ENCODE measurements around the gene FOXP1.

Gene FOXP1

DNA sequence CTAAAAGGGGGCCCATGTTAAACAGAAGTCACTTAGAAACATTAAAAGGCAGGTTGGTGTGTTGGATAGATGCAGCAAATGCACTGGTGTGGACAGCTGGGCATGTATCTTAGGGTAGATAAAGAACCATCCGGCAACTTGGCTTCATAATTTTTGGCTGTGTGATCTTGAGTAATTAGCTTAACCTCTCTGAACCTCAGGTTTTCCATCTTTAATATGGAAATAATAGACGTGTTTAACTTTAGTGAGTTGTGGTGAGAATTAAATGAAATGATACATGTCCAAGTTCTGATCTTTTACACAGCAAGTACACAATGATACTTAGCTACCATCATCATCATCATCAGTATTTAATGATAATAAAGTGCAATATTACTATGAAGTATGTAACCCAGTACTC is 330.4 kb downstream of the FOXP1 start:
- Histone ChIP-seq H3K27me3 (ENCODE audit: control insufficient read depth, insufficient read depth, low read length, poor library complexity, severe bottlenecking) (no peaks in the 10 kb centered on the region), H3K36me3 (ENCODE audit: control insufficient read depth, insufficient read depth, low read length) (no peaks in the 10 kb centered on the region), H3K9me3 (ENCODE audit: control insufficient read depth, low read length) (no peaks in the 10 kb centered on the region), H3K27ac (ENCODE audit: insufficient read depth, low read depth, low read length, poor library complexity, severe bottlenecking) (no peak overlapping the region), H3K4me1 (ENCODE audit: control insufficient read depth, insufficient read depth, low read length) (no peaks in the 10 kb centered on the region), H3K4me3 (ENCODE audit: insufficient read depth, low read depth, low read length) (no peak overlapping the region)
- WGBS, 2 experiments = 92 to 100% methylated on average over 1 of the region's 2 CpGs

GRCh38 chr3:71252466-71252865 is 331.1 kb downstream of the FOXP1 start:
- Histone ChIP-seq H3K4me1 (ENCODE audit: control insufficient read depth, insufficient read depth, low read length) (no peaks in the 10 kb centered on the region), H3K4me3 (ENCODE audit: insufficient read depth, low read depth, low read length) (no peak overlapping the region), H3K9me3 (ENCODE audit: control insufficient read depth, low read length) (no peaks in the 10 kb centered on the region), H3K36me3 (ENCODE audit: control insufficient read depth, insufficient read depth, low read length) (no peaks in the 10 kb centered on the region), H3K27me3 (ENCODE audit: control insufficient read depth, insufficient read depth, low read length, poor library complexity, severe bottlenecking) (no peaks in the 10 kb centered on the region), H3K27ac (ENCODE audit: insufficient read depth, low read depth, low read length, poor library complexity, severe bottlenecking) (no peak overlapping the region)
- WGBS, 2 experiments = 84 to 91% methylated on average over 2 of the region's 2 CpGs

GRCh38 chr3:71251156-71251775 is 332.3 kb downstream of the FOXP1 start:
- Histone ChIP-seq H3K27me3 (ENCODE audit: control insufficient read depth, insufficient read depth, low read length, poor library complexity, severe bottlenecking) (no peaks in the 10 kb centered on the region), H3K4me3 (ENCODE audit: insufficient read depth, low read depth, low read length) (no peak overlapping the region), H3K36me3 (ENCODE audit: control insufficient read depth, insufficient read depth, low read length) (no peaks in the 10 kb centered on the region), H3K4me1 (ENCODE audit: control insufficient read depth, insufficient read depth, low read length) (peaks cover 11% of the 10 kb centered on the region), H3K27ac (ENCODE audit: insufficient read depth, low read depth, low read length, poor library complexity, severe bottlenecking) (no peak overlapping the region), H3K9me3 (ENCODE audit: control insufficient read depth, low read length) (no peaks in the 10 kb centered on the region)
- 95 to 98% methylated on average over 7 to 8 of the region's 8 CpGs for whole genome bisulfite sequencing, 2 experiments

DNA sequence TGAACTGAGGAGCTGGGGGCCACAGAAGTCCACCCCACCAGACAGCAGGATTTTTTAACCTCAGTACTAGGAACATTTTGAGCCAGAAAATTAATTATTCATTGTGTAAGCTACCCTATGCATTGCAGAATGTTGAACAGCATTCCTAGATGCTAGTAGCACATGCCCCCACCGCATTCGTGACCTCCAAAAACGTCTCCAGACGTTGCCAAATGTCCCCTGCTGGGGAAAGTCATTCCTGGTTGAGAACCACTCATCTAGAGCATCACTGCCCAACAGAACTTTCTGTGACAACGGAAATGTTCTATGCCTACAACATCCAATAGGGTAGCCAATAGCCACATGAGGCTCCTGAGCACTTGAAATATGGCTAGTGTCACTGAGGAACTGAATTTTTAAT is 333.5 kb downstream of the FOXP1 start:
- Histone ChIP-seq H3K9me3 (ENCODE audit: control insufficient read depth, low read length) (no peaks in the 10 kb centered on the region), H3K27ac (ENCODE audit: insufficient read depth, low read depth, low read length, poor library complexity, severe bottlenecking) (no peak overlapping the region), H3K27me3 (ENCODE audit: control insufficient read depth, insufficient read depth, low read length, poor library complexity, severe bottlenecking) (no peaks in the 10 kb centered on the region), H3K4me3 (ENCODE audit: insufficient read depth, low read depth, low read length) (no peak overlapping the region), H3K4me1 (ENCODE audit: control insufficient read depth, insufficient read depth, low read length) (peaks cover 22% of the 10 kb centered on the region), H3K36me3 (ENCODE audit: control insufficient read depth, insufficient read depth, low read length) (no peaks in the 10 kb centered on the region)
- WGBS, 2 experiments = 88 to 91% methylated on average over 5 of the region's 5 CpGs

- WGBS, 2 experiments = 88 to 90% methylated on average over 3 of the region's 3 CpGs
- peaks cover 43% of the 10 kb centered on the region for H3K4me1 ChIP-seq (ENCODE audit: control insufficient read depth, insufficient read depth, low read length)
- H3K9me3 ChIP-seq (ENCODE audit: control insufficient read depth, low read length) = no peaks in the 10 kb centered on the region
- no peaks in the 10 kb centered on the region for H3K36me3 ChIP-seq (ENCODE audit: control insufficient read depth, insufficient read depth, low read length)
- no peak overlapping the region for H3K27ac ChIP-seq (ENCODE audit: insufficient read depth, low read depth, low read length, poor library complexity, severe bottlenecking)
- no peaks in the 10 kb centered on the region for H3K27me3 ChIP-seq (ENCODE audit: control insufficient read depth, insufficient read depth, low read length, poor library complexity, severe bottlenecking)
- no peak overlapping the region for H3K4me3 ChIP-seq (ENCODE audit: insufficient read depth, low read depth, low read length)
Observed at GRCh38 chr3:71247958-71248335, 335.6 kb downstream of the FOXP1 start.

DNA sequence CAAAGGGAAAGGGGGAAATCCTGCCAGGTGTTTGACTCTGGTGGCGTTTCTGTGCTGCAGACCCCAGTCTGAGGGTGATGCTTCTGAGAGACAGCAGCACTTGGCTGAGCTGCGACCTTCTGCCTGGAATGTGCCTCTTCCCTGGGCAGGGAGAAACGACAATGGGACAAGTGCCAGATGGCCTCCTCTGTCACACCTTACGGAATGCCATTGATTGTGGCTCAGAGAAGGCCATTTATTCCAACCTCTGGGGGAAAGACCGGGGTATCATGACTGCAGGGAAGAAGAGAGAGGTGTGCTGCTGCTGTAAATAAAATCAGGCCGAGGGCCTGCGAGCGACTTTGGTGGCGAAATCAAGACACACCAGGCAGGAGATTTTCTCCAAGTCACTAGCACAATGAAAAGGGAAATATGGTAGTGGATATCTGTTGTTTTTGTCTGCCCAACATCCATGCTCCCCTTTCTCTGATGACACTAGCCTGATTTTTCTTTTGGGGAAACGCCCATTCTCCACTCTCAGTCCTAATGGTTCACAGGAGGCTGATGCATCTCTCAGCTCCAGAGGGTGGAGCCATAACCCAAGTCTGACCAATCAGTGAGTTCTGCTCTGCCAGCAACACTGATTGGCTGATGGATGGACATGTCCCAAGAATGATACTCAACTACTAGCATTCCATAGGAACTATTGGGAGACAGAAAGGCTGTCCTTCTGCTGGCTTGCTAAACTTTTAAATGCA is 336.1 kb downstream of the FOXP1 start:
- H3K4me3 ChIP-seq (ENCODE audit: insufficient read depth, low read depth, low read length) = no peak overlapping the region
- H3K4me1 ChIP-seq (ENCODE audit: control insufficient read depth, insufficient read depth, low read length) = peaks cover 46% of the 10 kb centered on the region
- WGBS, 2 experiments = 73 to 77% methylated on average over 10 of the region's 10 CpGs
- no peaks in the 10 kb centered on the region for H3K9me3 ChIP-seq (ENCODE audit: control insufficient read depth, low read length)
- H3K36me3 ChIP-seq (ENCODE audit: control insufficient read depth, insufficient read depth, low read length) = no peaks in the 10 kb centered on the region
- no peaks in the 10 kb centered on the region for H3K27me3 ChIP-seq (ENCODE audit: control insufficient read depth, insufficient read depth, low read length, poor library complexity, severe bottlenecking)
- H3K27ac ChIP-seq (ENCODE audit: insufficient read depth, low read depth, low read length, poor library complexity, severe bottlenecking) = no peak overlapping the region

GRCh38 chr3:71245971-71246880 is 337.3 kb downstream of the FOXP1 start:
- Histone ChIP-seq H3K27ac (ENCODE audit: insufficient read depth, low read depth, low read length, poor library complexity, severe bottlenecking) (peak overlapping the region; percentile 60), H3K4me3 (ENCODE audit: insufficient read depth, low read depth, low read length) (no peak overlapping the region), H3K4me1 (ENCODE audit: control insufficient read depth, insufficient read depth, low read length) (peaks cover 57% of the 10 kb centered on the region), H3K9me3 (ENCODE audit: control insufficient read depth, low read length) (no peaks in the 10 kb centered on the region), H3K36me3 (ENCODE audit: control insufficient read depth, insufficient read depth, low read length) (no peaks in the 10 kb centered on the region), H3K27me3 (ENCODE audit: control insufficient read depth, insufficient read depth, low read length, poor library complexity, severe bottlenecking) (no peaks in the 10 kb centered on the region)
- WGBS, 2 experiments = 64 to 70% methylated on average over 18 to 19 of the region's 19 CpGs

DNA sequence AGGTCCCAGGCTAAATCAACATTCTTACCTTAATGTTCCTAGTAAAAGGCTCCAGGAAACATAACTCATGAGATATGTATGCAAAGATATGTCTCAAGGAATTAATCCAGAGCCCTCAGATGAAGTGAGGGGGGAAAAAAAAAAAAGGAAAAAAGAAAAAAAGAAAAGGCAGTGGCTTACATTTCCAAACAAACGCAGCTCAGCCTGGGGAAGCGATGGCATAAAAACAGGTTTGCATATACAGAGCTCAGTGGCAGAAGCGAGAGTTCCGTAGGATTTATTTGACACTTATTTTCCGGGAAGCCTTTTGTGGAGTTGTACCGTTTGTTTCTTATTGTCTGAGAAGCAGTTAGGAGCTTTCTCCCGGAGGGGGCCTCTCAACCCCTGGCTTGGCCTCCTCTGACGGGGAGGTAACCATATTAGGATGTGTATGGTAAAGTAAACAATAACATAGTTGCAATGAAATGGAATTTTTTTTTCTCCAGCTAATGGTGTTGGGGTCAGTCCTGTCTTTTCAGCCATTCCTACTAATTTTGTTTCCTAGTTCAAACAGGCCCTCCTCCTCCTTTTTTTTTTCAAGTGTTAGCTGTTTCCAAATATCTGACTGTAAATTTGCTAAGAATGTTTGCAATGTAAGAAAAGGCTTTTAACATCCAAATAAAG is 338.6 kb downstream of the FOXP1 start:
- Histone ChIP-seq H3K36me3 (ENCODE audit: control insufficient read depth, insufficient read depth, low read length) (no peaks in the 10 kb centered on the region), H3K4me3 (ENCODE audit: insufficient read depth, low read depth, low read length) (peak overlapping the region; percentile 12), H3K4me1 (ENCODE audit: control insufficient read depth, insufficient read depth, low read length) (peaks cover 58% of the 10 kb centered on the region), H3K9me3 (ENCODE audit: control insufficient read depth, low read length) (no peaks in the 10 kb centered on the region), H3K27me3 (ENCODE audit: control insufficient read depth, insufficient read depth, low read length, poor library complexity, severe bottlenecking) (no peaks in the 10 kb centered on the region), H3K27ac (ENCODE audit: insufficient read depth, low read depth, low read length, poor library complexity, severe bottlenecking) (peak overlapping the region; percentile 65)
- WGBS, 2 experiments = 8 to 9% methylated on average over 8 of the region's 8 CpGs

DNA sequence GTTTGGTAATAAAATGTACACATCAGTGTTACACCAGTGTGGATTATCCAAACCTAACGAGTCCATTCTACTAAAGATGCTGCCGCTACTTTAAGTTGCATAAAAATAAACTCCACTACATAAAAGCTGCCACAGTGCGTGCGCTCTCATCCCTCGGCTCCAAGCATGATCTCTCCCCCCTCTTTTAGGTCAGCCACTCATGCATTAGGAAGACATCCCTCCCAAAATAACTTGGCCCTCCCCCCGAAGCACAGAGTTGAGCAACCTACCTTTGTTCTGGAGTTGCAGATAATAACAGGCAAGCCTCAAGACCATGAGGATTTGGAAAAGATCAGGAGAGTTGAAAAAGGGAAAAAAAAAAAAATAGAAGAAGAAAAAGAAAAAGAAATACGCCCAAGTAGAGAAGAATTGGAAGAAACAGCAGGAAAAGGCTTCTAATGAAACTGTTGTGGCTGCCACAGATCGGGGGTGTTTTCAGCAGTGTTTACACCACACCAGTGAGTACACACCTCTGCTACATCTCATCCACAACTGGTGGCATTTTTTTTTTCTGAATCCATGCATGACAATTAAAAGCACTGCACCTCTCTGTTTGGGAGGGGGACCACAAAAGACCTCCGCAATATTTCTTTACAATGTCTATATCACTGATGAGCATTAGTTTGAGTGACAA is 339.2 kb downstream of the FOXP1 start:
- peaks cover 58% of the 10 kb centered on the region for H3K4me1 ChIP-seq (ENCODE audit: control insufficient read depth, insufficient read depth, low read length)

More for the DNA sequence above, 339.2 kb downstream of the FOXP1 start:
- H3K9me3 ChIP-seq (ENCODE audit: control insufficient read depth, low read length) = no peaks in the 10 kb centered on the region
- H3K27ac ChIP-seq (ENCODE audit: insufficient read depth, low read depth, low read length, poor library complexity, severe bottlenecking) = peak overlapping the region; percentile 65
- no peaks in the 10 kb centered on the region for H3K27me3 ChIP-seq (ENCODE audit: control insufficient read depth, insufficient read depth, low read length, poor library complexity, severe bottlenecking)
- WGBS, 2 experiments = 47% methylated on average over 9 of the region's 9 CpGs
- no peaks in the 10 kb centered on the region for H3K36me3 ChIP-seq (ENCODE audit: control insufficient read depth, insufficient read depth, low read length)
- H3K4me3 ChIP-seq (ENCODE audit: insufficient read depth, low read depth, low read length) = no peak overlapping the region

All from ectodermal cell (in vitro differentiated cells).